Tibial nerve (tissue), 4 donors: Measurements from ENCODE around the gene TULP4.

Experiments
- EP300 ChIP-seq, 2 donors: sonication (generic); formaldehyde crosslinking; IDR thresholded peaks; one replicate each; pipeline ENCODE4 v1.6.1; 2017; ENCODE audit warnings: antibody characterized with exemption in 2 of 2, mild to moderate bottlenecking in 1 of 2
- POLR2A ChIP-seq, 2 donors: fragments of 450-650 bp; IDR thresholded peaks; one replicate each; pipeline ENCODE4 v1.6.1; 2017; ENCODE audit warnings: antibody characterized with exemption in 2 of 2, mild to moderate bottlenecking in 2 of 2, moderate library complexity in 2 of 2
- TF ChIP-seq, protein P1 (sequence below), 5 experiments: fragments of 200-600 bp in 3 of 5; fragments of 450-650 bp in 2 of 5; sonication (generic) in 3 of 5; IDR thresholded peaks; one replicate each; pipeline ENCODE4 v1.5.1; 2016 to 2019; ENCODE audit warnings: antibody characterized with exemption in 5 of 5, mild to moderate bottlenecking in 3 of 5, moderate library complexity in 2 of 5

DNA sequence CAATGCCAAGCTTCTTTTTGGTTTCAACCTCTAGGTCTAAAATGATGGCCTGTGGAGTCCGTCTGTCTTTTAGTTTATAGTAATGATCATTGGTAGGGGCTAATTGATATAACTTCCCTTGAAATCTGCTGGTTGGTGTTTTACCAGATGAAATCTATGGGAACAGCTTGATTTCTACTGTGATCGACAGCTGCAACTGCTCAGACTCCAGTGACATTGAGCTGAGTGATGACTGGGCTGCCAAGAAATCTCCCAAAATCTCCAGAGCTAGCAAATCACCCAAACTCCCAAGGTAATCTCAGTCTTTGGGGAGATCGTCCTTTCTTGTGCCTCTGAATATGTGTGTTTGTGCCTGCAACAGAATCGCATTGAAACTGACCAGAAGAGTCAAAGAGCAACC is 177.2 kb downstream of the TULP4 start:
- TF ChIP-seq, protein P1, sequence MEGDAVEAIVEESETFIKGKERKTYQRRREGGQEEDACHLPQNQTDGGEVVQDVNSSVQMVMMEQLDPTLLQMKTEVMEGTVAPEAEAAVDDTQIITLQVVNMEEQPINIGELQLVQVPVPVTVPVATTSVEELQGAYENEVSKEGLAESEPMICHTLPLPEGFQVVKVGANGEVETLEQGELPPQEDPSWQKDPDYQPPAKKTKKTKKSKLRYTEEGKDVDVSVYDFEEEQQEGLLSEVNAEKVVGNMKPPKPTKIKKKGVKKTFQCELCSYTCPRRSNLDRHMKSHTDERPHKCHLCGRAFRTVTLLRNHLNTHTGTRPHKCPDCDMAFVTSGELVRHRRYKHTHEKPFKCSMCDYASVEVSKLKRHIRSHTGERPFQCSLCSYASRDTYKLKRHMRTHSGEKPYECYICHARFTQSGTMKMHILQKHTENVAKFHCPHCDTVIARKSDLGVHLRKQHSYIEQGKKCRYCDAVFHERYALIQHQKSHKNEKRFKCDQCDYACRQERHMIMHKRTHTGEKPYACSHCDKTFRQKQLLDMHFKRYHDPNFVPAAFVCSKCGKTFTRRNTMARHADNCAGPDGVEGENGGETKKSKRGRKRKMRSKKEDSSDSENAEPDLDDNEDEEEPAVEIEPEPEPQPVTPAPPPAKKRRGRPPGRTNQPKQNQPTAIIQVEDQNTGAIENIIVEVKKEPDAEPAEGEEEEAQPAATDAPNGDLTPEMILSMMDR (IDR thresholded peaks at IDR 0.05): no peak
- TF ChIP-seq POLR2A (IDR thresholded peaks at IDR 0.05) (no peak), EP300 (IDR thresholded peaks at IDR 0.05) (no peak)
